Measurements from ENCODE around the gene RAB31.

GRCh38 chr18:9839853-9840252 is 131.8 kb downstream of the RAB31 start:
- TF ChIP-seq POLR2AphosphoS5 (IDR thresholded peaks at IDR 0.05; ENCODE audit: borderline replicate concordance, low read depth, low read length) (no peak), EZH2 (IDR thresholded peaks at IDR 0.05) (no peak), FOXP2 (optimal IDR thresholded peaks at IDR 0.05; ENCODE audit: control extremely low read depth, extremely low read length, insufficient read depth) (no peak)
